ENCODE results near the gene ACOT8.

- TF ChIP-seq CTCF (IDR thresholded peaks at IDR 0.05) (no peak), POLR2AphosphoS5 (IDR thresholded peaks at IDR 0.05) (no peak)
These were observed 40.1 kb upstream of the ACOT8 start for GRCh38 chr20:45897289-45897688.
